COLO668 (cell line): ENCODE results near the gene SUGP1.

Experiments
- DNase-seq: peaks from one replicate; lab custom pipeline; 2025; ENCODE audit not compliant: unreplicated experiment; lab: John Stamatoyannopoulos, UW

Gene SUGP1

DNA sequence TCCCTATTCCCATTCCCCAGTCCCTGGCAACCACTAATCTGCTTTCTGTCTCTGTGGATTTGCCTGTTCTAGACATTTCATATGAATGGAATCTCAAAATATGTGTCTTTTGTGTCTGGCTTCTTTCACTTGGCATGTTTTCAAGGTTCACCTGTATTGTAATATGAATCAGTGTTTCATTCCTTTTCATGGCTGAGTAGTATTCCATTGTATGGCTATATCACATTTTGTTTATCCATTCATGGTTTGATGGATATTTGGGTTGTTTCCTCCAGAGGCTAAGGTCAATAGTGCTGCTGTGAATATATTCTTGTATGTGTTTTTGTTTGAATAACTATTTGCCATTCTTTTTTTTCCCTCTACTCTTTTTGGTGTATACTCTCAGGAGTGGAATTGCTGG, 84.1 kb downstream of the SUGP1 start:
- no peak for DNase-seq

DNA sequence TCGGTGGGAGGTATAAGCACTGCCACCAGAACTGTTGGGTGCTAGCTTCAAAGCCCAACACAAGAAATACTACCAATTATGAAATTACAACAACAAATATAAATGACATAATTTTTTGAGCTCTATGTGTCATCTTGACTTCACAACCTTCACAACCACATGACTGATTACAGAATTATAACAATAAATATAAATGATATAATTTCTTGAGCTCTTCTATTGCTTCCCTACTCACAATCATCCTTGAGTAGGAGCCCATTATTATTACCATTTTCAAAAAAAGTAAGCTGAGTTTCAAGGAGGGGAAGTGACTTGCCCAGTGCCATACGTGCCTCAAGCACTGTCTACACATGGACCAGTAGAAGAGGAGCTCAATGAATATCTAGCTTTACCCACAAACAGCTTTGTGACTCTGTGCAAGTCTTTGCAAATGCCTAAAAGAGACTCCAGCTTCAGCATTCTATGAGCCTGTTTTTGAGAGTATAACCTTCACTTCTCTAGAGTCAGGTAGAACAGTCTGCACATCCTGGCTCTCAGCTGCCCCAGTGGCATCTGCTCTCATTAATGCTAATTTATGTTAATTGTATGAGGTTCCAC, 86.0 kb downstream of the SUGP1 start:
- DNase-seq, result no peak

DNA sequence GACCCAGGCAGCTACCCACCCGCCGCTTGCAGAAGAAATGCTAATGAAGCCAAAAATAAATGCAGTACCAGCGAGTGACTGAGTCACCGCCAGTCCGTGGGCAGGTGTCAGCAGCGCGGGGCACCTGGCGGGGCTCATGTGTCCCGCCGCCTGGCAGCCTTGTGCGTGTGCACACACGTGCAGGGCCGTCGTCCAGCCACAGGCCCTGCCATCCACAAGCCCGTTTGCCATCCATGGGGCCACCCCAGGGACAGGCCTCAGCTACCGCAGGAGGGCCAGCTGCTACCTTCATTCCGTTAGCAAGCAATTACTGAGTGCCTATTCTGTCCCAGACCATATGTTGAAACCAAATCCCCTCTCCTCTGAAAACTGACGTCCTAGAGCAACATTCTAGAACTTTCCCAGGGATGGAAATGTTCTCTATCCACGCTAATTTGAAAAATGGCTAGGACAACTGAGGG, 88.0 kb downstream of the SUGP1 start:
- DNase-seq, result peak; percentile 40

DNA sequence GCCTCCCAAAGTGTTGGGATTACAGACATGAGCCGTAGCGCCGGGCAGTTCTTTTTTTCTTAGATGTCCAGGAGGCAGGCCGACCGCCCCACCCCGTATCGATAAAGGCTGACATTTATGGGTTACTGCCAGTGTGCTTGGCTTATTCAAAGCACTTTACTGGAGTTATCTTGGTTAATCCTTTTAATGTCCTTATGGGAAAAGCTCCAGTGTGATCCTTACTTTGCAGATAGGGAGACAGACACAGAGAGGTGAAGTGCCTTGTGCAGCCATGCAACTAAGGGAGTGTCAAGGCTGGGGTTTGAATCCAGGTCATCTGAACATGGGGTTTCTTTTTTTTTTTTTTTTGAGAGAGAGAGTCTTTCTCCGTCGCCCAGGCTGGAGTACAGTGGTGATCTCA, 89.3 kb downstream of the SUGP1 start:
- no peak for DNase-seq

DNA sequence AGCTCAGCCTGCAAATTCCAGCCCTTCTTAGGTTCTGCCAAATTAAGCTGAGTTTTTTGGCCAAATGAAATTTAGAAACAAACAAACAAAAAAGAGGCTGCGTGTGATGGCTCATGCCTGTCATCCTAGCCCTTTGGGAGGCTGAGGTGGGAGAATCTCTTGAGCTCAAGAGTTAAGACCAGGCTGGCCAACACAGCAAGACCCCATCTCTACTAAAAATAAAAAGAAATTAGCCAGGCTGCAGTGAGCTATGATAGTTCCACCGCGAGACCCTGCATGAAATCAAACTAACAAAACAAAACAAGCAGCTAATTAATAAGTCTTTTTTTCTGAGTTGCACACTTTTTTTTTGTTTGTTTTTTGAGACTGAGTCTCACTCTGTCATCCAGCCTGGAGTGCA, 90.6 kb downstream of the SUGP1 start:
- no peak for DNase-seq

DNA sequence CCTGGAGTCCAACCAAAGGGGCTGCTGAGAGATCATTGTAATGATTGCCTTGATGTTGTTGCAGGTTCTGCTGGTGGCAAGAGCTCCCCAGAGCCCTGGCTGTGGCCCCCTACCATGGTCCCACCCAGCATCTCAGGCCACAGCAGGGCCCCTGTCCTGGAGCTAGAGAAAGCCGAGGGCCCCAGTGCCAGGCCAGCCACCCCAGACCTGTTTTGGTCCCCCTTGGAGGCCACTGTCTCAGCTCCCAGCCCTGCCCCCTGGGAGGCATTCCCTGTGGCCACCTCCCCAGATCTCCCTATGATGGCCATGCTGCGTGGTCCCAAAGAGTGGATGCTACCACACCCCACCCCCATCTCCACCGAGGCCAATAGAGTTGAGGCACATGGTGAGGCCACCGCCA, 93.1 kb downstream of the SUGP1 start:
- no peak for DNase-seq

DNA sequence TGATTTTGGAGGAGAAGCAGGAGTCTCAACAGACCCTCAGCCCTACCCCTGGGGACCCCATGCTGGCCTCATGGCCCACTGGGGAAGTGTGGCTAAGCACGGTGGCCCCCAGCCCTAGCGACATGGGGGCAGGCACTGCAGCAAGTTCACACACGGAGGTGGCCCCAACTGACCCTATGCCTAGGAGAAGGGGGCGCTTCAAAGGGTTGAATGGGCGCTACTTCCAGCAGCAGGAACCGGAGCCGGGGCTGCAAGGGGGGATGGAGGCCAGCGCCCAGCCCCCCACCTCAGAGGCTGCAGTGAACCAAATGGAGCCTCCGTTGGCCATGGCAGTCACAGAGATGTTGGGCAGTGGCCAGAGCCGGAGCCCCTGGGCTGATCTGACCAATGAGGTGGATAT, 93.6 kb downstream of the SUGP1 start:
- no peak for DNase-seq

DNA sequence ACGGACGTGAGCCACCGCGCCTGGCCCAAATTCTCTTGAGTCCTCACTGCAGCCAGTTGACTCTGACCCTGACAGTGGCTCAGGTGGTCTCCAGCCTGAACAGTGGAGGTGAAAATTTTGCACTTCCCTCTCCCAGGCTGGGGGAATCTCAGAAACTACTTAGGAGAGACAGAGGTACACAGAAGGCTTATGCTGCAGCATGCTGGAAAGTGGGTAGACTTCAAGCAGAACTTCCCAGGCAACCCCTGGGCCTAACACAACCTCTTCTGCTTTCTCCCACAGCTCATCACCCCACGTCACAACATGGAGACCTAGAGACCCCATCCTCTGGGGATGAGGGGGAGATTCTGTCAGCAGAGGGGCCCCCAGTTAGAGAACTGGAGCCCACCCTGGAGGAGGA, 94.1 kb downstream of the SUGP1 start:
- no peak for DNase-seq
